DND-41 (cell line): ENCODE results near the gene MCOLN3.

Experiments
- ATAC-seq: fragments of 200-7000 bp; cut with Tn5 transposase; 3 replicates; pipeline ENCODE4 v1.9.1; 2021; ENCODE audit warnings: low read depth; ENCODE audit not compliant: insufficient read depth
- DNase-seq: peaks from one replicate; pipeline ENCODE4 v3.0.0-alpha.2; 2020
- H2AFZ ChIP-seq: 2 replicates; pipeline ENCODE4 v1.6.0; 2012; ENCODE audit warnings: low read depth, low read length
- H3K27ac ChIP-seq: 2 replicates; pipeline ENCODE4 v1.5.1; 2012; ENCODE audit warnings: low read length, inconsistent platforms
- H3K27me3 ChIP-seq: fragments of 200-600 bp; sonication (generic); 2 replicates; pipeline ENCODE4 v1.6.0; 2012; ENCODE audit warnings: low read length, mild to moderate bottlenecking, inconsistent platforms; ENCODE audit not compliant: insufficient read depth, poor library complexity
- H3K36me3 ChIP-seq: 2 replicates; pipeline ENCODE4 v1.5.1; 2012; ENCODE audit warnings: low read length, inconsistent platforms; ENCODE audit not compliant: insufficient read depth
- H3K4me1 ChIP-seq: 2 replicates; pipeline ENCODE4 v1.5.1; 2012; ENCODE audit warnings: mild to moderate bottlenecking, low read length; ENCODE audit not compliant: insufficient read depth
- H3K4me2 ChIP-seq: 2 replicates; pipeline ENCODE4 v1.6.0; 2012; ENCODE audit warnings: mild to moderate bottlenecking, moderate library complexity, low read length, inconsistent platforms; ENCODE audit not compliant: insufficient read depth
- H3K4me3 ChIP-seq, 2 experiments: fragments of 200-600 bp in 1 of 2; shearing (Covaris generic) in 1 of 2; 2 replicates each; pipeline ENCODE4 v1.5.1; 2012 to 2016; ENCODE audit warnings: inconsistent platforms in 2 of 2, low read length in 2 of 2, mild to moderate bottlenecking in 2 of 2, low read depth in 1 of 2, moderate library complexity in 1 of 2
- H3K79me2 ChIP-seq: 2 replicates; pipeline ENCODE4 v1.6.0; 2012; ENCODE audit warnings: low read length, inconsistent platforms; ENCODE audit not compliant: insufficient read depth
- H3K9ac ChIP-seq: 2 replicates; pipeline ENCODE4 v1.6.0; 2012; ENCODE audit warnings: low read depth, mild to moderate bottlenecking, inconsistent platforms, low read length, moderate library complexity
- H3K9me3 ChIP-seq: 2 replicates; pipeline ENCODE4 v1.5.1; 2012; ENCODE audit warnings: low read length, moderate library complexity, mild to moderate bottlenecking, inconsistent platforms; ENCODE audit not compliant: insufficient read depth, severe bottlenecking
- H4K20me1 ChIP-seq: 2 replicates; pipeline ENCODE4 v1.6.0; 2012; ENCODE audit warnings: low read length; ENCODE audit not compliant: insufficient read depth
- EZH2 ChIP-seq: IDR thresholded peaks from 3 replicates; pipeline ENCODE4 v1.6.1; 2012; ENCODE audit warnings: borderline replicate concordance, low read depth, mild to moderate bottlenecking, moderate library complexity, low read length, inconsistent platforms; ENCODE audit not compliant: severe bottlenecking
- TF ChIP-seq, protein P1 (sequence below): IDR thresholded peaks from 2 replicates; pipeline ENCODE4 v1.5.1; 2012; ENCODE audit warnings: borderline replicate concordance, low read length, moderate library complexity, mild to moderate bottlenecking; ENCODE audit not compliant: poor library complexity, severe bottlenecking; ENCODE audit errors: extremely low read depth

The MCOLN3 gene

DNA sequence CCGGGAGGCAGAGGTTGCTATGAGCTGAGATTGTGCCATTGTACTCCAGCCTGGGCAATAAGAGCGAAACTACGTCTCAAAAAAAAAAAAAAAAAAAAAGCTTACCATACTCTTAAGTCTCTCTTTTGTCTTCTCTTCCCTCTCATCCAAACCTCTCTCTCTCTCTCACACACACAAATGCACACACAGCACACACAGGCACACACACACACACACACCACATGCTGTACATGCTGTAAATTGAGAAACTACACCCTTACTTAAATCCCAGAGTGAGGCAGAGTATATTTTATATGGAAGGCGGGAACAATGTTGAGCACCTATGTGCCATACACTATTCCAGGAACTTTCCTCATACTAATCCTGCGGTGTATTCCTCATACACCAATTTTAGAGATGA is 6.5 kb downstream of the MCOLN3 start:
- H3K4me2 ChIP-seq: no peak overlapping the region

DNA sequence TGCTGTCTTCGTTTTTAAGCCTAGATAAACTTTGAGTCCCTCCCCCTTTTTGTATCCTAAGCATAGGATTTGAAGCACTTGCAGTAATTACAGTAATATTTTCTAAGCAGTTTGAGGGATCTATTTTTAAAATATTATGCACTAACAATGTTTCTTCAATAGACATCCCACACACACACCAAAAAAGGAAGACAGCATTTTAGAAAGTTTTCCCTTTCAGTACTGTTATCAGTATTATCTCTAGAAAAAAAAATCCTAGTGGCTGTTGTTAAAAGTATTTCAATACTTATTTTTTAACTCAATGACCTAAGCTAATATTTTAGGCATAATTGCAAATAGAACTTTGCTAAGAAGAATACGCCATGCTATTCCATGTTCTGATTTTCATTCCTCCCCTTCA is 15.1 kb downstream of the MCOLN3 start:
- no peak for ATAC-seq

More for the DNA sequence above, 6.5 kb downstream of the MCOLN3 start:
- no peak for TF ChIP-seq EZH2
- TF ChIP-seq, protein P1, sequence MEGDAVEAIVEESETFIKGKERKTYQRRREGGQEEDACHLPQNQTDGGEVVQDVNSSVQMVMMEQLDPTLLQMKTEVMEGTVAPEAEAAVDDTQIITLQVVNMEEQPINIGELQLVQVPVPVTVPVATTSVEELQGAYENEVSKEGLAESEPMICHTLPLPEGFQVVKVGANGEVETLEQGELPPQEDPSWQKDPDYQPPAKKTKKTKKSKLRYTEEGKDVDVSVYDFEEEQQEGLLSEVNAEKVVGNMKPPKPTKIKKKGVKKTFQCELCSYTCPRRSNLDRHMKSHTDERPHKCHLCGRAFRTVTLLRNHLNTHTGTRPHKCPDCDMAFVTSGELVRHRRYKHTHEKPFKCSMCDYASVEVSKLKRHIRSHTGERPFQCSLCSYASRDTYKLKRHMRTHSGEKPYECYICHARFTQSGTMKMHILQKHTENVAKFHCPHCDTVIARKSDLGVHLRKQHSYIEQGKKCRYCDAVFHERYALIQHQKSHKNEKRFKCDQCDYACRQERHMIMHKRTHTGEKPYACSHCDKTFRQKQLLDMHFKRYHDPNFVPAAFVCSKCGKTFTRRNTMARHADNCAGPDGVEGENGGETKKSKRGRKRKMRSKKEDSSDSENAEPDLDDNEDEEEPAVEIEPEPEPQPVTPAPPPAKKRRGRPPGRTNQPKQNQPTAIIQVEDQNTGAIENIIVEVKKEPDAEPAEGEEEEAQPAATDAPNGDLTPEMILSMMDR: no peak
- H3K4me3 ChIP-seq: no peak overlapping the region
- no peak overlapping the region for H2AFZ ChIP-seq
- H3K79me2 ChIP-seq: no peaks in the 10 kb centered on the region
- H3K4me1 ChIP-seq: no peaks in the 10 kb centered on the region
- H3K27ac ChIP-seq: no peak overlapping the region
- no peak overlapping the region for H3K9ac ChIP-seq
- DNase-seq: no peak
- no peaks in the 10 kb centered on the region for H4K20me1 ChIP-seq
- no peaks in the 10 kb centered on the region for H3K9me3 ChIP-seq
- no peaks in the 10 kb centered on the region for H3K36me3 ChIP-seq
- ATAC-seq: no peak
- H3K27me3 ChIP-seq: no peaks in the 10 kb centered on the region

DNA sequence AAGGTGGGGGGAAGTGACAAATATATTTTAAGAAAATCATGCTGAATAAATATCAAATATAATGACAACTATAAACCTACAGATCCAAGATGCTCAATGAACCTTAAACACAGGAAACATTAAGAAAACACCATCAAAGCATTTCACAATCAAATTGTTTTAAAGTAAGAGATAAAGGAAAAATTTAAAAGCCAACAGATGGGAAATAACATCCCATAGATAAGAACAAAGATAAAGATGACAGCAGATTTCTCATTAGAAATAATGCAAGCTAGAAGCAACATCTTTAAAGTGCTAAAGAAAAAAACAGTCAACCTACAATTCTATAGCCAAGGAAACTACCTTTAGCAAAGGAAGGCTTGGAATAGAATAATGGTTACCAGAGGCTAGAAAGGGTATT is 17.8 kb downstream of the MCOLN3 start:
- H3K9me3 ChIP-seq: no peaks in the 10 kb centered on the region
- no peaks in the 10 kb centered on the region for H3K4me1 ChIP-seq
- no peaks in the 10 kb centered on the region for H4K20me1 ChIP-seq
- H3K9ac ChIP-seq: no peak overlapping the region
- H3K36me3 ChIP-seq: no peaks in the 10 kb centered on the region
- H3K4me2 ChIP-seq: no peak overlapping the region
- TF ChIP-seq, protein P1: no peak
- no peak overlapping the region for H3K27ac ChIP-seq
- H3K79me2 ChIP-seq: no peaks in the 10 kb centered on the region
- H3K27me3 ChIP-seq: no peaks in the 10 kb centered on the region
- ATAC-seq (no peak), DNase-seq (no peak)
- H2AFZ ChIP-seq: no peak overlapping the region
- H3K4me3 ChIP-seq: no peak overlapping the region

More for the DNA sequence above, 15.1 kb downstream of the MCOLN3 start:
- no peak overlapping the region for H2AFZ ChIP-seq
- no peaks in the 10 kb centered on the region for H4K20me1 ChIP-seq
- H3K9ac ChIP-seq: no peak overlapping the region
- H3K27me3 ChIP-seq: no peaks in the 10 kb centered on the region
- no peaks in the 10 kb centered on the region for H3K36me3 ChIP-seq
- H3K79me2 ChIP-seq: no peaks in the 10 kb centered on the region
- no peak overlapping the region for H3K4me3 ChIP-seq
- TF ChIP-seq, protein P1: no peak
- TF ChIP-seq EZH2: no peak
- H3K9me3 ChIP-seq: no peaks in the 10 kb centered on the region
- H3K27ac ChIP-seq: no peak overlapping the region
- H3K4me1 ChIP-seq: no peaks in the 10 kb centered on the region
- no peak for DNase-seq
- H3K4me2 ChIP-seq: no peak overlapping the region

DNA sequence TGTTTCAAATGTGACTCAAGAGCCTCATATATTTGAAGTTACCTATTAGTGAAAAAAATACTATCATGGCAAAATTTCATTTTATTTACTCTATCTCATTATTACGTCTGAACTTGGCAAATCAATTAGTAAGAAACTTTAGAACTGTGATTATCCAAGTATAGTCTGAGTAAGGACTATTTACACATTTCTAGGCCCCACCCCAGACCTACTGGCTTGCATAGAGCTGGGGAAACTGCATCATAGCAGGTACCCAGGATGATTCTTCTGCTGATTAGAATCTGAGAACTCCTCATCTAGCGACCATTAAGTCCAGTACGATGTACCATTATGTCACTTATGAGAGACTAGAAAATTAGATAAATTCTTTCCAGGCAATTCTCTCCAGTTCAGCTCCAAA is 20.1 kb downstream of the MCOLN3 start:
- H3K4me3 ChIP-seq: no peak overlapping the region
- DNase-seq (no peak), ATAC-seq (no peak)
- H3K4me1 ChIP-seq: no peaks in the 10 kb centered on the region
- H3K27me3 ChIP-seq: no peaks in the 10 kb centered on the region
- no peaks in the 10 kb centered on the region for H3K36me3 ChIP-seq
- H3K27ac ChIP-seq: no peak overlapping the region
- TF ChIP-seq, protein P1: no peak
- TF ChIP-seq EZH2: no peak
- no peaks in the 10 kb centered on the region for H4K20me1 ChIP-seq
- H2AFZ ChIP-seq: no peak overlapping the region
- H3K9ac ChIP-seq: no peak overlapping the region
- no peaks in the 10 kb centered on the region for H3K79me2 ChIP-seq
- no peaks in the 10 kb centered on the region for H3K9me3 ChIP-seq
- no peak overlapping the region for H3K4me2 ChIP-seq
